GM12864 (cell line): Measurements from ENCODE around the gene ANO10.

ENCODE experiments used
- DNase-seq: peaks from one replicate; pipeline ENCODE4 v3.0.0-alpha.2; 2011; ENCODE audit warnings: low read depth
- H3K4me3 ChIP-seq: 2 replicates; pipeline ENCODE4 v1.5.1; 2011; ENCODE audit warnings: mild to moderate bottlenecking, low read depth, low read length, control low read depth
- CTCF ChIP-seq: IDR thresholded peaks from 2 replicates; pipeline ENCODE4 v1.5.1; 2011; ENCODE audit warnings: low read depth, mild to moderate bottlenecking, moderate library complexity, low read length, control low read depth, inconsistent platforms; ENCODE audit errors: missing control alignments

The ANO10 gene

GRCh38 chr3:43624619-43625305 lies 3.0 kb upstream of the ANO10 start:
- DNase-seq: no peak
- H3K4me3 ChIP-seq: no peak overlapping the region
- no peak for TF ChIP-seq CTCF

GRCh38 chr3:43620831-43621655 lies 768 bp downstream of the ANO10 start:
- peak overlapping the region; percentile 67 for H3K4me3 ChIP-seq
- no peak for TF ChIP-seq CTCF
- DNase-seq: no peak

GRCh38 chr3:43619588-43619987 lies 2.2 kb downstream of the ANO10 start:
- H3K4me3 ChIP-seq: no peak overlapping the region
- no peak for DNase-seq
- no peak for TF ChIP-seq CTCF

- DNase-seq: no peak
Observed at GRCh38 chr3:43618142-43618541, 3.7 kb downstream of the ANO10 start.

GRCh38 chr3:43616034-43616433 lies 5.8 kb downstream of the ANO10 start:
- no peak for DNase-seq
- H3K4me3 ChIP-seq: no peak overlapping the region
- TF ChIP-seq CTCF: no peak

More at GRCh38 chr3:43618142-43618541, 3.7 kb downstream of the ANO10 start:
- H3K4me3 ChIP-seq: no peak overlapping the region
- TF ChIP-seq CTCF: no peak

- TF ChIP-seq CTCF: no peak
- no peak for DNase-seq
- H3K4me3 ChIP-seq: no peak overlapping the region
Observed at GRCh38 chr3:43615133-43615532, 6.7 kb downstream of the ANO10 start.
